GM12872 (cell line): ENCODE results near the gene MED15.

ENCODE experiments used
- TF ChIP-seq, protein P1 (sequence below): IDR thresholded peaks from 3 replicates; pipeline ENCODE4 v1.5.1; 2011; ENCODE audit warnings: low read depth, mild to moderate bottlenecking, low read length, moderate library complexity; ENCODE audit not compliant: insufficient read depth

Gene MED15

DNA sequence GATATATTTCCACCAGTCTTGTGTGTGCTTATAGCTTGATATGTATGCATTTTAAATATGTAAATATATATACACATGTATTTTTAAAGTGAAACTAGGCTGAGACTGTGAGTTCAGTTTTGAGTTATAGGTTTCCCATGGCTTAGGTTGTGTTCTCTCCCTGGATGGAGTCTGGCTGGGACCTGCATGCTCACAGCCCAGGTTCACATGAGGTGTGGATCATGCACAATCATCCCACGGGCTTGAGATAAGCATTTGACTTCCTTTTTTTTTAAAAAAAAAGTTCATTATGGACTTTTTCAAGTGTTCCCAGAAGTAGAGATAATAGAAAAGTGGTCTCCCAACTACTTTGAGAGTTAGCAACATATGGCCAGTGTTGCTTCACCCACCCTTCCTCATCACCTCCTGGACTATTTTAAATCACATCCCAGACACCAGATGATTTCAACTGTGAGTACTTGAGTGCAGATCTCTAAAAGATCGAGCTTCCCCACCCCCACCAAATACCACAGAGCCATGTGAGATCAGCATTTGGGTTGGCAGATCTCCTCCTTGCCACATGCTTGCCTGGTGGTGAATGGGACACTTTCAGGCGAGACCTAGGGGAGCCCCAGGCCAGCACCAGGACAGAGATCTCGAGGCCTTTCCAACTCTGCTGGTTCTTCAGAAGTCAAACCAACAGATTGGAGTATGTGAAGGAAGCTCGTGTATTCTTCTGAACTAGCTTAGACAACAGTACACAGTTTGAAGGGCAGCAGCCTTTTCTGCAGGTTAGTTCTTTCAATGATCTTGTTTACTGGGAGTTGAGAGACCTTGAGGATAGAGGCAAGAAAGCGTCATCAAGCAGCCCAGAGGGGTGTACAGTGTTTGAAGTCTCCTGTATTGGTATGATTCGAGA, 15.9 kb downstream of the MED15 start:
- TF ChIP-seq, protein P1, sequence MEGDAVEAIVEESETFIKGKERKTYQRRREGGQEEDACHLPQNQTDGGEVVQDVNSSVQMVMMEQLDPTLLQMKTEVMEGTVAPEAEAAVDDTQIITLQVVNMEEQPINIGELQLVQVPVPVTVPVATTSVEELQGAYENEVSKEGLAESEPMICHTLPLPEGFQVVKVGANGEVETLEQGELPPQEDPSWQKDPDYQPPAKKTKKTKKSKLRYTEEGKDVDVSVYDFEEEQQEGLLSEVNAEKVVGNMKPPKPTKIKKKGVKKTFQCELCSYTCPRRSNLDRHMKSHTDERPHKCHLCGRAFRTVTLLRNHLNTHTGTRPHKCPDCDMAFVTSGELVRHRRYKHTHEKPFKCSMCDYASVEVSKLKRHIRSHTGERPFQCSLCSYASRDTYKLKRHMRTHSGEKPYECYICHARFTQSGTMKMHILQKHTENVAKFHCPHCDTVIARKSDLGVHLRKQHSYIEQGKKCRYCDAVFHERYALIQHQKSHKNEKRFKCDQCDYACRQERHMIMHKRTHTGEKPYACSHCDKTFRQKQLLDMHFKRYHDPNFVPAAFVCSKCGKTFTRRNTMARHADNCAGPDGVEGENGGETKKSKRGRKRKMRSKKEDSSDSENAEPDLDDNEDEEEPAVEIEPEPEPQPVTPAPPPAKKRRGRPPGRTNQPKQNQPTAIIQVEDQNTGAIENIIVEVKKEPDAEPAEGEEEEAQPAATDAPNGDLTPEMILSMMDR: no peak

DNA sequence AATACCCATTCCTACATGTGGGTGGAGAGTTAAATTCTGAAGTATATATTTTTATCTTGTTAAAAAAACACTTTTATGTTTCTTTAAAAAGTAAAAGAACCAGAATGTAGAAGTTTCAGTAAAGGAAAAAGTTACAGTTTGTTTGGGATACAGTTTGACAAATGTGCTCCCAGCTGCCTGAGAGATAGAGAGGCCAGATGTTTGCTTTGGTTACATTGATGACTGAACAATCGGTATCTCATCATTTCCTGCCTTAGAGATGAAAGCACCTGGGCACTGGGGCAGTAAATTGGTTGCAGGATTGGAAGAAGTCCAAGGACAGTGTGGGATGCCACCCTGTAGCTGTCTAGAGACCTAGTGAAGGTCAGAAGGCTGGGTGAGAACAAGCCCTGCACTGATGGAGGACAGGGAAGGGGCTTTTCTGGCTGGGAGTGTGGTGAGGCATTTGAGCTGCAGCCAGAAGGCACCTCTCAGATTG, 16.6 kb downstream of the MED15 start:
- TF ChIP-seq, protein P1: no peak

DNA sequence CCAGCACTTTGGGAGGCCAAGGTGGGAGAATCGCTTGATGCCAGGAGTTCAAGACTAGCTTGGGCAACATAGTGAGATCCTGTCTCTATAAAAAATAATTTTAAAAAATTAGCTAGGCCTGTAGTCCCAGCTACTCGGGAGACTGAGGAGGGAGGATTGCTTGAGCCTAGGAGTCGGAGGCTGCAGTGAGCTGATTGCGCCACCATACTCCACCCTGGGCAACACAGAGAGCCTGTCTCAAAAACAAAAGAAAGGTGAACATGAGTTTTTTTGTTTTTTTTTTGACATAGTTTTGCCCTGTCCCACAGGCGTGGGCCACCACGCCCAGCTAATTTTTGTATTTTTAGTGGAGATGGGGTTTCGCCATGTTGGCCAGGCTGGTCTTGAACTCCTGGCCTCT, 17.6 kb downstream of the MED15 start:
- TF ChIP-seq, protein P1: no peak

DNA sequence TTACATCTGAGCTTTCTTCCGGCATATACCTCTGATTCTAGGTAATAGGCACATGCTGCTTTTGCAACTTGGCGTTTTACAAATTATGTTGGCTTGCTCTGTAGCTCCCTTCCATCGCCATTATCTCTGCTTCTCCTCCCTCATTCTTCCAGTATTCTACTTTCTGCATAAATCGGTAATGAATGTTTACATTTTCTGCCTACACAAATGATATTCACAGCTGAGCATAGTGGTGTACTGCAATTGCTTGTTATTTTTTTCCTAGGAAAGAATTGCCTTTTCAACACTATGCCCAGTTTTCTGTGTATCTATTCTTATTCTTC, 18.9 kb downstream of the MED15 start:
- TF ChIP-seq, protein P1: no peak

DNA sequence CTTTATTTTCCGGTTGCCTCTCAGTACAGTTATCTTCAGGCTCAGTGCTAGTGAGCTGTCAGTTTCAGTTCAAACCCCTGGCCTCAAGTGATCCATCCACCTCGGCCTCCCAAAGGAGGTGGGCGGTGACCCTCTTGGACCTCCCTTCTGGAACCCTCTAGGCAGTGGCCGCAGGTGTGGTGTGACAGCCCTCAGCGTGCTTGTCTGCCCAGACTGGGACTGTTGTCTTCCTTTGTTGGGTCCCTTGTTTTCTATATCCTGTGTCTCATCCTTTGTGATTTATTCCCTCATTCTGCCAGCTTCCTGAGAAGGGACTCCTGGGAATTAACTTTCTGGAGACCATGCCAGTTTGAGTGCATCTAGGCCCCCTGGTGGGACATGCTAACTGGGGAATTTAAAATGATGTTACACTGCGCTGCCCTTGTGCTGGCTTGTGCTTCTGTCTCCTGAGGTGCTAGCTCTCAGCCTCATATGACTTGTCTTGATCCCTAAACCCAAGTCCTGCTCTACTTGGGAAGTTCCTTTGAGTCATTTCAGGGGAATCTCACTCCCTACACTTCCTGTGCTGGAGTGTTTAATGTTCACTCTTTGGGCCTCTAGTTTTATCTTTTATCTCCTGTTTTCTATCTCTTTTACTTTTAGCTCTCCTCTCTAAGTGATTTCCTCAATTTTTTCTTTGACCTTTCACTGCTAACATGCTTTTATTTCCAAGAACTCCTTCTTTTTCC, 19.4 kb downstream of the MED15 start:
- TF ChIP-seq, protein P1: no peak

DNA sequence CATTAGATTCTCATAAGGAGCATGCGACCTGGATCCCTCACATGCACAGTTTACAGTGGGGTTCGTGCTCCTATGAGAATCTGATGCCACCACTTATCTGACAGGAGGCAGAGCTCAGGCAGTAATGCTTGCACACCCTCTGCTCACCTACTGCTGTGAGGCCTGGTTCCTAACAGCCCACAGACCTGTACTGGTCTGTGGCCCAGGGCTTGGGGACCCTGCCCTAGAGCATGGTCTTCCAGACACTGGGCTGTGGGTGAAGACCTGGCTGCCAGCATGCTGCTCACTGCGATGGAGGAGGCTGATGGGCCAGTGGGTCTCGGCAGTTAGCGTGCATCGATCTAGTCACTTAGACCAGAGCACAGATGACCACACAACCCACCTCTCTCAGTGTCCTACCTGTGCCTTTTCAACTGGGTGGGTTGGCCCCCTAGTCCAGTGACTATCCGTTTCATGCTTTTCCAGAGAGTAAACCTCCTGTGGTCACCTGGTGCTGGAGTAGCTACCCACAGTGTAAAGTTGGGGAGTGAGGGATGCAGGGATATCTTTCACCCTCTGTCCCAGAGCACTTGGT, 21.1 kb downstream of the MED15 start:
- TF ChIP-seq, protein P1: no peak

DNA sequence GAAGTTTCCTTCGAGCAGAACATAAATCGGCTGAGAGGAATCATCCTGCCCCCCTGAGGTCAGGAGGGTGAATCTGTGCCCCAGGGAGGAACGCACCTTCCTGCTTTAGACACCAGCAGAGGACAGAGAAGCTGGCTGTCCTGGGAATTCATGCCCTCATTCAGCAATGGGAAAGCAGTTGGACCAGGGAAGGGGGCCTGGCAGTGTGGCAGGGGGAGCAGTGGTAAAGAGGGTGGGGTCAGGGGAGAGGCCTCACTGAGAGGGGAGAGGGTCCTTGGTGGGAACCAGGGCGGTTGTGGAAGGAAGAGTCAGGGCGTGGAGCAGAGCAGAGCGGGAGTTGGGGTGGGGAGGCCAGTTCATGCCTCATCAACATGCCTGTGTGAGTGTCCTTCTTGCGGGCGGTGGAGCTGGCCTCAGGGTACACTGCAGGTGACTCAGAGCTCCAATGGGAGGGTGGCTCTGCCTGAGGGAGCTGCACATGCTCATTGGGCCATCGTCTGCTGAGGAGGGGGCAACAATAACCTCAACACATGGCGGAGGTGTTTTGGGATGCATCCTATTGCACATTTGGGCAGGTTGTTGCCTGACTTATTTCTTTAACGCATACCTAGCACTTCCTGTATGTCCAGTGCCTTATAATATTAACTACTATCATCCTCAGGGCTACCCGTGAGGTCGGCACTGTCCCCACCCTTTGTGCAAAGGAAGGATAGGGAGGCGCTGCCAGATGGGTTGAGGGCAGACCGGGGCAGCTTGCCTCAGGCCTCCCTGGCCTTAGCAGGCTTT, 23.2 kb downstream of the MED15 start:
- TF ChIP-seq, protein P1: no peak
